ENCODE results near the gene MTTP.
A peak's percentile ranks its signal among the peaks of the same experiment; 100 is the strongest.
"Not testable (repeated sequence)": the region's sequence is repeated elsewhere in the genome, so short reads cannot be mapped to it uniquely, and the experiment has no call there.

Gene MTTP

DNA sequence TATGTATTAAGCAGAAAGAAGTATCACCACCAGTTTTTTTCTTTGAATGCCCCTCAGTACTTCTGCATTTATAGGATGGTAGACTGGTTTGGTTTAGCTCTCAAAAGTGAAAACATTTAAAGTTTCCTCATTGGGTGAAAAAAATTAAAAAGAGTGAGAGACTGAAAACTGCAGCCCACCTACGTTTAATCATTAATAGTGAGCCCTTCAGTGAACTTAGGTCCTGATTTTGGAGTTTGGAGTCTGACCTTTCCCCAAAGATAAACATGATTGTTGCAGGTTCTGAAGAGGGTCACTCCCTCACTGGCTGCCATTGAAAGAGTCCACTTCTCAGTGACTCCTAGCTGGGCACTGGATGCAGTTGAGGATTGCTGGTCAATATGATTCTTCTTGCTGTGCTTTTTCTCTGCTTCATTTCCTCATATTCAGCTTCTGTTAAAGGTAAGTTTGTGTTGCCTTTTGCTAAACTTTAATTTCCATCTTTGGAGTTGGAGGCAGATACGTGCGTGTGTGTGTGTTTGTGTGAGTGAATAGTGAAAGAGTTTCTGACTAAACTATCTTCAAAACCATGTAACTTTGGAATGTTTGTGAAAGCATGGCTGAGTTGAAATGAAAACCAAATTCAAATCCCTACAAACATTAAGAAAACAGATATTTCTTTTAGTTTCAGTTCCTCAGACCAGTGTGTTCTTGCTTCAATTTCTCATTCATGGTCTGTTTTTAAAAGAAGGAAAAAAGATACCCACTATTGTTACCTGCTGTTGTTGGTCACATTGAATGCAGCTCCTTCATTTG, at the start of gene MTTP:
Gene MTTP (plus strand): TSS at position 295 of the 795 bp plus-strand sequence. CDS start 86 bp downstream, at position 381.
- DNase-seq: no peak

DNA sequence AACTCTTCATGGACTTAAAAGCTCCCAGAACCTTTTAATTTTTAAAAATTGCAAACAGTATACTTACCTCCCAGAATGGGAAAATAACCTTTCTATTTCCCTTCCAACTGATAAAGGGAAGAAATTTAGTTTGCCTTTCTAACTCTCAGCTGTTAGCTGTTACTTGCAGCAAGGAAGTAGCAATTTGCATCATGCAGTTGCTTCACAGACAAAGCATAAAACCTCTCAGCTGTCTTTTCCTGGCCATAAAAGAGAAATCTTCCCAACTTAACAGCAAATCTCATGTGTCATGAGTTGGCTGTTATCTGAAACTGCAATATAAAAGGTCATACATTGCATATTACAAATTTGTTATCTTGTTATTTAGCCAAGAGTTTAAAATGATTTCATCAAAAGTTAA, 45.4 kb upstream of the MTTP start:
- no peak for DNase-seq

DNA sequence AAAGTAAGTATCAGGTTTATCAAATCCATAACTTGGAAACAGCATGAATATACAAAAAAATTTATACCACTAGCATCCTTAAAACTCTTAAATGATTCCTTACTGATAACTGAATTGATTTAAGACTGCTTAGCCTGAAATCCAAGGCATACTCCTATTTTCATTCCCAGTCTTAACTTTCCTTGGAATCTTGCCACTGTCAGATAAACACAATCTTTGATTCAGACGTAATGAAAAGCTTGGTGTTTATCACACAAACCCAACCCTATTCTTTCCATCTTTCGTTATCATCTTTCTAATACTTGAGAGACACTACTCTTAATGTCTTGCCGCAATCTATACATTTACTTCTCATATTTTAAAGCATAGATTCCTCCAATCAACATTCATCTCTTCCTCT, 44.7 kb upstream of the MTTP start:
- DNase-seq: no peak

DNA sequence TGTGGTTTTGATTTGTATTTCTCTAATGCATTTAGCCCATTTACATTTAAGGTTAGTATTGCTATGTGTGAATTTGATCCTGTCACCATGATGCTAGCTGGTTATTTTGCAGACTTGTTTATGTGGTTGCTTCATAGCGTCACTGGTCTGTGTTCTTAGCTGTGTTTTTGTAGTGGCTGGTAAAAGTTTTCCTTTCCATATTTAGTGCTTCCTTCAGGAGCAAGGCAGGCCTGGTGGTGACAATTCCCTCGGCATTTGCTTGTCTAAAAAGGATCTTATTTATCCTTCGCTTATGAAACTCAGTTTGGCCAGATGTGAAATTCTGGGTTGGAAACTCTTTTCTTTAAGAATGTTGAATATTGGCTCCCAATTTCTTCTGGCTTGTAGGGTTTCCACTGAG, 39.9 kb upstream of the MTTP start:
- not testable (repeated sequence) for DNase-seq

DNA sequence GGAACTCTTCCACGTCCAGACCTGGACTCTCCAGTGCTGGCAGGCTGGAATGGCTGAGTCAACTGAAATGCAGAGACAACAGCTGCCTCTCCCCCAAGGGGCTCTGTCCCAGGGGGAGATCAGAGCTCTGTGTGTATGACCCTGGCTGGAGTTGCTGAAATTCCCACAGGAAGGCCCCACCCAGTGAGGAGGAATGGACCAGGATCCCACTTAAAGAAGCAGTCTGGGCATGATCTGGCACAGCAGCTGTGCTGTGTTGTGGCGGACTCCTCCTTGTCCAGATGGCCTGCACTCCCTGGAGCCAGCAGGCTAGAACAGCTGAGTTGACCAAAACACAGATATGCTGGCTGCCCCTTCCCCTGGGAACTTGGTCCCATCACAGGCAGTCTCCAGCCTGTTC, 38.4 kb upstream of the MTTP start:
- DNase-seq: no peak

DNA sequence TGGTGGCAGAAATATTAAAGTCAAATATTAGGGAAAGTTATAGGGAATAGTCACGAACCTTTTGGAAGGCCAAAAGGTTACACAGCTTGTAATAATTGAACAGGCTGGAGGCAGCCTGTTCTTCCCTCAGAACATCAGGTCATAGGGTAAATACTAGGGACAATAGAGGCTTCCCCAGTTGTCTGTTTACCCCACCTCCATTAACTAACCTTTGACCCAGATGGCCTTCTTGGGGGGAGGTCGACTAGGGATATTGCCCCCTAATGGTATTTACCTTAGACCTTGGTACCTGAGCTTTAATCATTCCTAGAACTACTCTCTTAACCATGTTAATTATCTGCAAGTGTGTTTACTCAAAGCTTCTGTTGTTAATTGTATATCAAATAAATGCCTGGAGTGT, 37.8 kb upstream of the MTTP start:
- no peak for DNase-seq

DNA sequence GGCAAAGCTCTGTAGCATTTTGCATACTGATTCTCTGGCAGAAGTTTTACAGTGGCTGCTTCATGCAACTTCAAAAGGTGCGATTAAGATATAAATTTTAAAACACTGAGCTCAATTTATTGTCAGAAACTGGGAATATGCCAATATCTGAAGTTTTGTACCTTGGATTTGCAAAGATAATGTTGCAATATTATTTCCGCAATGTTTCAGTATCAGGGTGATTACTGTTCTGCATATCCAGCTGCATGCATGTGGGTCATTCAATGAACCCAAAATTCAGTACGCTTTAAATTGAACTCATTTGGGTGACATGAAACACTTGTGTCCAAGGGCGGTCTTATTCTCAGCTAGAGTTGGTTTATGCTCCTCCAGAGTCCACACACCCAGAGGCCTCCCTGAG, 37.0 kb upstream of the MTTP start:
- no peak for DNase-seq

DNA sequence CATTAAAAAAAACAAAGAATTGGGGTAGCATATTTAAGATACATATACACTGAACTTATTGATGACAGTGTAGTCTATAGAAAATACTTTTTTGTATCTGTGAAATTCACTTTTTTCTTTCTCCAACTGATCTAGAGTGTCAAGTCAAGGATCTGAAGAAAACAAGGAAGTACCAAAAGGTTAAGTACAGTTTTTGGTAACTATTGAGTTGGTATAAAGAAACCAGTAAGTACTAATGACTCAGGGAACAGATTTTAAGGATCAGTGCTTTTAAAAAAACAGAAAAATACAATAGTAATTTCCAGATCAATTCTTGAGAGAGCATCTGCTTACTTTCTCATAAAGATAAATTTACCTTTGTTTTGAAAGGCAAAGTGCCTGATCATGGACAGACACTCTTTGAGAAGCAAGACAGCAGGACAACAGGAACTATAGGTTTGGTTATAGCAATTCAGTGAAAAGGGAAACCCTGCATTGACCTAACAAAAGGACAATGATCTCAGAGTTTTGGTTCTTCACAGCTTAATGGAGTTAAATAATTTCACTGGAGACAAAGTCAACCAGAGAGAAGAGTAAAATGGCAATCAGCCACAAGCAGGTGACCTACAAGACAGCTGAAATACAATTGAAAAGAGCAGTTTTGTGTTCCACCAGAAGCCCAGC, 34.2 kb upstream of the MTTP start:
- no peak for DNase-seq

DNA sequence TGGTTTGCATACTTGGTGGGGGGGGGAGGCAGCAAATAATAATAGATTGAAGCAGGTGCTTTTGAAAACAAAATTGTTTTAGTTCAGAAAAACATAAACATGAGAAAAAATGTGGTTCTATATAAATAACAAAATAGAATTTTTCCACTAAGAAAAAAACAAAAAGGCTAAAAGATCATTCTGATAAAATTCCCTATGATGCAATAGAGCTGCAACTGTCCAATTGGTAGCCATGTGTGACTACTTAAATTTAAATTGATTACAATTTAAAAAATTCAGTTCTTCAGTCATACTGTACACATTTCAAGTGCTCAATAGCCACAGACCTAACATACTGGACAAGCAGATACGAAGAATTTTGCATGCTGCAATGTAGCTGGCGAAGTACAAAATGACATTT, 21.8 kb upstream of the MTTP start:
- DNase-seq: no peak

DNA sequence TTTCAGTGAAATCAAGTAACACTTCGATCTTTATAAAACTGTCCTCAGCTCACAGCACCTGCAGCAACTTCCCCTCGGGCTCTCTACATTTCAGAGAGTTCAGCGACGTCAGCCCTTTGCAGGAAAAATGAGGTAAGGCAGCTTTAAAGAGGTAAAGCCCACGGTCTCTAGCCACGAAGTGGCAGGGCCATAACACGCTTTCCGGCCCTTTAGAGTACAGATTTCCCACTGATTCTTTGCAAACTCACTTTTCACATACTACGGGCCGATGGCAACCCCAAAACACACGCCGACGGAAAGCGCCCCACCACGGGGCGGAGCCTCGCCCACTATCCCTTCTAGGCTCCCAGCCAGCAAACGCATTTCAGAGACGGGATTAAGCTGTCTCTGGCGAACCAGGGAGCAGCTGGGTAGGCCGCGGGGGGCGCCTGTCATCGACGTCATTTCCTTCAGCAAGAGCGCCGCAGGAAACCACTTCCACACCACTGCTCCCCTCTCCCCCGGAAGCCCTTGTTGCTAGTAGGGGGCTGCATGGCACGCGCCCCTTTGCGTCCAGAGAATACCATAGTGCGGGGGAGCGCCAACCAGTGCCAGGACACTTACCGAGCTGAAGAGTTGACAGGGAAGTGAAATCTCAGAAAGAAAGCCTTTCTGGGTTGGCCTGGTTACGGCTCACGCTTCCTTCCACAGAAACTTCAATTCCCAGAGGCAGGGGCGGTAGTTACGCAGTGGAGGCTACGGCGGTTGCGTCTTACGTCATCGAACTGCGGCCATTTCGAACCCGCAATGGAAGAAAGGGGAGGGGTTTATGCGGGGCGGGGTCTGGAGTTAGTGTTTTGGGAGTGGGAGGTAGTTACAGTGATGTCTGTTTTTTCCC, 11.1 kb upstream of the MTTP start, which contains the start of gene TRMT10A:
Gene TRMT10A (minus strand): TSS at position 730 of the 877 bp plus-strand sequence. CDS start 4,701 bp downstream, outside the sequence.
- DNase-seq: peak; percentile 94 to 96

DNA sequence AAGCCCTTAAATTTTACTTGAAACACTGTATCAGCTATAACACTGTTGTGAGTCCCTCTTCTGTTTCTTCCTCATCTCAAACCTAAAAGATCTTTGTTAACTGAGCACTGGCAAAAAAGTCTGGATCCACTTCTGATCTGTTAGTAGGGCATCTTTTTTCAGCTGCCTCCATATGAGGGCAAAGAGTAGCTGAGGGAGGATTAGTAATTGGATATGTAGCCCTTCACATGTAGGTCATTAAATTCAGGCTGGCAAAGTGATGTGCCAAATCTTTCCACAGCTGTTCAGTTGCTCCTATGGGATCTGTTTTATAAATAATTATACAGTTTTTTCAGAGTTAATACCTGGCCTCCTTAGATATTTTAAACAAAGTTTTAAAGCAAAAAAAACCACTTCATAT, 9.7 kb upstream of the MTTP start:
- no peak for DNase-seq

DNA sequence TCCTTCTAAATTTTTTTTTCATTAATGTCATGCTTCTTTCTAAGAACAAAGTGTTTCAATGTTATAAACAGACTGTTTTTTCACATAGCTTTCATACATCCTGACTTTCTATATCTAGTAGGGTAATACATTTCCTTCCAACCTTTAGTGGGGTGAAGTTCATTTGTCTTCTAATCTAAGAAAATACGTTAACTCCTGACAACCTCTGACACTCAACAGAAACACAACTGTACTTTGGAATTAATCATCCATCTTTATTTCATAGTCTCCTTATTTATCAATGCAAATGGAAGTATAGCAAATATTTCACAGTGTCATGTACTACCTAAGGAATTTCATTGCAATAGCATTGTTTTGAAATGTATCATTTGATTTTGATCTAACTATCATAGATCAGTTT, 2.7 kb upstream of the MTTP start:
- DNase-seq: no peak

DNA sequence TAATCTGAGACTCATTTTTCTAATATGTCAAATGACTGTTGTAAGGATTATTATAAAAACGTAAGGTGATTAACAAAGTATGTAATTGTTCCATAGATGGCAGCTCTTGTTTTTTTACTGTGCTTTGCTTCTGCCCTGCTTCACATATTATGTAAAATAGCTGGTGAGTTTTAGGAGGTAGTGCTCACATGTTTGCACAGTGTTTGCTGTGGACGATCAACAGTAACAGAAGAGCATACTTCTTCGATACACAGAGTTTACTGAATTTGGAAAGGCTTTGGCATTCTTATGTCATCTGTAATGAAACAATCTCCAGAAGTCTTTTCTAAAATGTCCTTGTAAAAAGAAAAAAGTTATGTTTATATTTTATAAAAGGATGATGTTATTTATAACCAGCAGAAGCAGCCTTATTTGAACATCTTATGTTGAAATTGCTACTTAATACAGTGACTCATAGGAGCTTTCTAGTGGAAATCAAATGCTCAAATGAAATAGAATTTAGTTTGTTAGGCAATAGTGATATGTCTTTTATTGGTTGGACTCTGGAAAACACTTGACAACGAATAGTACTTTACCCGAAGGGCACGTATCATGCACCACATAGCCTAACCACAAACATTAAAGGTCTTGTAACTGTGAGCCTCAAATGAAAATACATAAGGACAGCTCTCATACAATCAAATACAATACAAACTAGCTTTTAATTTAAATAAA, 1.9 kb upstream of the MTTP start:
- no peak for DNase-seq

DNA sequence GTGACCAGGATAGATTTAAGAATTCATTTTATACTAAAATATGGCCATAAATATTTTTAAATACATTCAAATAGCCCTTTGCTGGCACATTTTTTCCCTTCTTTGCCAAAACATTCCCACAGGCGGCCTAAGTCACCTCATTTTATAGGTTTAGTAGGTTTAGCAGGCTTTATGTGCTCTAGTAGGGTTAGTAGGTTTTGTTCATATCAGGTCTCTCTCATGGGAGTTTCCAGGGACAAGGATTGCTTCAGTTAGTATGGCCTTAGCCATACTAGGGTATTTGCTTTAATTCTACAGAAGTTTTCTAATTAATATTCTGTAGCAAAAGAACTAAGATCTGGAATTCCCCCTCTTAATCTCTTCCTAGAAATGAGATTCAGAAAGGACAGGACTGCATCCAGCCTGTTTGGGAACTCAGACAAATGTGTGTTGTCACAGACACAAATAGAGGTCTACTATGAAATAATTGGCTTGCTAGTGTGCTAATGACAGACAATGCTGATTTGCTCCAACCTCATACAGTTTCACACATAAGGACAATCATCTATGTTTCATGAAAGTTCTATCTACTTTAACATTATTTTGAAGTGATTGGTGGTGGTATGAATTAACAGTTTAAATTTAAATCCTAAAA, 772 bp upstream of the MTTP start:
- no peak for DNase-seq

DNA sequence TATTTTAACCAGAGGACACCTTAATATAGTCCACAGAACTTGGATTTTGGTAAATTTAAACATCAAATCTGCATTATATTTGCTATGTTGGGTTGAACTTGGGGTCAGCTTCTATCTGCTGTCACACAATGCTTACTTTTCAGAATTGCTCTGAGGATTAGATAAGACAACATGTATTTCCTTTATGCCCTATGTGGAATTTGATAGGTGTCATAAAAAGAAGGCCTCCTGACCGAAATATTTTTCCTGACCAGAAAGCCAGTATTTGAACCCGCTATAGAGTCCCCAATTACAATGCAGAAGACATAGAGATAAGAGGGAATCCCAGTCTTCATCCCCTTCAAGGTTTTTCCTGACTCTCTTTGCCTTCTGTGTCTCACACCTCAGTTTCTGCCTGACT, 4.1 kb downstream of the MTTP start:
- DNase-seq: no peak

DNA sequence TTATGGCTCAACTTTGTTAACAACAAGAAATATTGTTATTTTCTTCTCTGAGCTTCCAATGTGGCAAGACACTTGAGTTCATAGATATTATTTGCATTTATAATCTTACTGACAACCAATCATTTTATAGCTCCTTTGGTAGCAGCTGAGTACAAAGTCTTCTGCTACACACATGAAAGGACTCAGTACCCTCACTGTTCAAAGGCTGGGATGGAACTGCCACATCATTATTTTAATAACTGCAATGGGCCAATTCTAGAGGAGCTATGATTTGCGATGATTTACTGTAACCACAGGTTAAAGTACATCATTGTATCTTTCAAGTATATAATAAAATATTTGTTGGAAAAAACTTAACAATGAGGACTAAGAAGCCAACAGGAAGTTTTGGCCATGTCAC, 10.9 kb downstream of the MTTP start:
- DNase-seq: no peak

DNA sequence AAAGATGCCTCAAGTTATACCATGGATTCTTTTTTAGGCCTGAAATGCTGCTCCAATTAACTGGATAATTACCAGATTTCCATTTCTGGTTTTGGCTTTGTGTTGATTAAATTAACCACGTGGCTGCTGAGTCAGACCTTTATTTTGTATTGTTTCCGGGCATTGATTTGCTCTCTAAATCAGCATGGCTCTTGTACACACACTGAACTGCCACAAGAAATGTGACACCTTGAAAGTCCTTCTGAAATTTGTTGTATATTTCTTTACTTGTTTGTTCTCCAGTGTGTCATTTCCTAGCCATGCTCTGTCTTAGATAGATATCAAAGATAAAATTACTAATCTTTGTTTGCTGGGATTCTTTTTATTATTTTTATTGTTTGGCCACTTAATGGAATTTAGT, 11.7 kb downstream of the MTTP start:
- no peak for DNase-seq

DNA sequence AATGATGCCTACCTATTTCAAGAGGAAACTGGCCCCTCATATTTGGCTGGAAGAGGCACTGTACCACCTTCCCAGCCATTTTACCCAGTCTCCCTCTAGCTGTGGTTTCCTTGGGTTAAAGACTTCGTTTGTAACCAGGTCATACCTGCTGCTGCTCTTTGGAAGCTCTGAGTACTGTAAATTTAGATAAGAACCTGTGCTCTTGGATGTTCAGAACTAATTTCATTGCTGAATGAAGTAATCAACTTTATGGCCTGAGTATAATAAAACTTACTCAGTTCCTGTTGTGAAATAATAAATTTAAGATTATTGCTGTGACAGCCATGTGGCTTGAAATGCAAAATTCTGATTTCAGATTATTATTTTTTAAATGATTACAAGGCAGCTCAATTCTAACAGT, 12.2 kb downstream of the MTTP start:
- no peak for DNase-seq

DNA sequence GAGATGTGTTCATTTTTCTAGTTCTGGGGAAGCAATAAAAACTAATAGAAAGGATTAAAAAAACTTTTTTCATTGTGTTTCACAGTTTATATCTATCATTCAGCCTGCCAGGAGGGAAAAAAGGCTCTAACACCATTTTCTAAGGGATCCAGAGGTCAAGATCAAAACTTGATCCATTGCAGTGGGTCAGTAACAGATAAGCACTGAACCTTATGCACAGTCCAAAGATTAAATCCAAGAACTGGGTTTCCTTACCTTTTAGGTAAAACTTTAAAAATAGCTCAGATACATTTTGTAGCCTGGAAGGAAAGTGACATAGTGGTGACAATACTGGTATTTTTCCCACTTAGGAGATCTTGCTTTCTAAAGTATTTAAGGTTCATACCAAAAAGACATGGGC, 12.7 kb downstream of the MTTP start:
- no peak for DNase-seq

DNA sequence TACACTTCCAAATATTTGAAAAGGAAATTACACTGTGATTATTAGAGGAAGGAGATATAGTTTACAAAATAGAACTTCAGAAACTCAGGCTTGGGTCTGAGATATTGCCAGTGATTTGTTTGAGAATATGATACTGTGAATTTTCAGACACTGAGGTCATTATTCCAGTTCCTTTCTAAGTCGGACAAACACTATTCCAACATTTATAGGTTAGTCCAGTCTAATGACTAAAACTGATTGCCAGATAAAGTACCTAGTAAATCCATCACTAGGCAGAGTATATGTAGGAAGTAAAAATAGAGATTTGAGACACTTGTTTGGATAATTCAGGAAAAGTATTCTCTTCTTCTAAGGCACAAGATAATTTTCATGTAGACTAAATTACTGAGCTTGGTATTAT, 13.2 kb downstream of the MTTP start:
- no peak for DNase-seq

DNA sequence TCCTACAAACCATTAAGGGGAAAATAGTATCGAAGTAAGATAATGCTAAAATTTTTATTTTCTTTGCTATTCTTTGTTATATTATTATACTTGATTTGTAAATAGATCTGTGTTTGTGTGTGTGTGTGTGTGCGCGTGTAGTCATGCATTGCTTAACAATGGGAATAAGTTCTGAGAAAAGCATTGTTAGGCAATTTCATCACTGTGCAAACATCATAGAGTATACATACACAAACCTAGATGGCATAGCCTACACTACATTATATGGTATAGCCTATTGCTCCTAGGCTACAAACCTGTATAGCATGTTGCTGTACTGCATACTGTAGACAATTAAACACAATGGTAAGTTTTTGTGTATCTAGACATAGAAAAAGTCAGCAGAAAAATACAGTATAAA, 17.1 kb downstream of the MTTP start:
- no peak for DNase-seq
